SK-N-SH treated with all-trans-retinoic acid at 6 μM for 48 hours (cell line): ENCODE results near the gene GPR137B.

Experiments
- ATAC-seq: fragments of 200-7000 bp; cut with Tn5 transposase; 3 replicates; pipeline ENCODE4 v1.9.1; 2020; ENCODE audit warnings: mild to moderate bottlenecking, moderate library complexity
- ARNTL ChIP-seq: fragments of 450-650 bp; formaldehyde crosslinking; IDR thresholded peaks from 2 replicates; pipeline ENCODE4 v1.5.0; 2020; ENCODE audit warnings: low read depth, mild to moderate bottlenecking, moderate library complexity, borderline replicate concordance
- BACH2 ChIP-seq: fragments of 250-450 bp; sonication (Bioruptor Pico); IDR thresholded peaks from 2 replicates; pipeline ENCODE4 v1.9.0; 2021; ENCODE audit warnings: mild to moderate bottlenecking, borderline replicate concordance
- CSDC2 ChIP-seq: fragments of 250-450 bp; sonication (Bioruptor Pico); IDR thresholded peaks from 2 replicates; pipeline ENCODE4 v1.5.0; 2020; ENCODE audit warnings: mild to moderate bottlenecking, moderate library complexity
- ESRRG ChIP-seq: fragments of 250-450 bp; sonication (Bioruptor Pico); IDR thresholded peaks from 2 replicates; pipeline ENCODE4 v1.6.1; 2021; ENCODE audit warnings: mild to moderate bottlenecking
- GLIS3 ChIP-seq: fragments of 250-450 bp; sonication (Bioruptor Pico); IDR thresholded peaks from 2 replicates; pipeline ENCODE4 v1.5.0; 2020; ENCODE audit warnings: mild to moderate bottlenecking, moderate library complexity
- ISL1 ChIP-seq: fragments of 250-450 bp; sonication (Bioruptor Pico); IDR thresholded peaks from 2 replicates; pipeline ENCODE4 v2.1.2; 2022; ENCODE audit warnings: mild to moderate bottlenecking, moderate library complexity
- OSR1 ChIP-seq: fragments of 250-450 bp; sonication (Bioruptor Pico); IDR thresholded peaks from 2 replicates; pipeline ENCODE4 v1.8.0; 2022; ENCODE audit warnings: moderate library complexity, mild to moderate bottlenecking, inconsistent platforms
- PPARA ChIP-seq: fragments of 250-450 bp; sonication (Bioruptor Pico); IDR thresholded peaks from 2 replicates; pipeline ENCODE4 v1.5.0; 2020; ENCODE audit warnings: mild to moderate bottlenecking, borderline replicate concordance
- RARB ChIP-seq: fragments of 250-450 bp; sonication (Bioruptor Pico); IDR thresholded peaks from 2 replicates; pipeline ENCODE4 v1.8.0; 2021; ENCODE audit warnings: mild to moderate bottlenecking, moderate library complexity
- TCF4 ChIP-seq: fragments of 250-450 bp; sonication (Bioruptor Pico); IDR thresholded peaks from 2 replicates; pipeline ENCODE4 v1.8.0; 2021; ENCODE audit warnings: mild to moderate bottlenecking, moderate library complexity, borderline replicate concordance
- ZC3H10 ChIP-seq: fragments of 250-450 bp; sonication (Bioruptor Pico); IDR thresholded peaks from 2 replicates; pipeline ENCODE4 v1.5.1; 2021; ENCODE audit warnings: mild to moderate bottlenecking, moderate library complexity
- ZFP3 ChIP-seq: fragments of 250-450 bp; sonication (Bioruptor Pico); IDR thresholded peaks from 2 replicates; pipeline ENCODE4 v1.5.0; 2020; ENCODE audit warnings: mild to moderate bottlenecking, moderate library complexity
- ZNF565 ChIP-seq: fragments of 450-650 bp; formaldehyde crosslinking; conservative IDR thresholded peaks from 2 replicates; pipeline ENCODE4 v1.5.0; 2020; ENCODE audit warnings: low read depth, mild to moderate bottlenecking, moderate library complexity
- ZNF70 ChIP-seq: fragments of 450-650 bp; formaldehyde crosslinking; IDR thresholded peaks from 2 replicates; pipeline ENCODE4 v1.5.0; 2020; ENCODE audit warnings: mild to moderate bottlenecking, moderate library complexity
- ZNF8 ChIP-seq: fragments of 450-650 bp; formaldehyde crosslinking; IDR thresholded peaks from 2 replicates; pipeline ENCODE4 v1.5.0; 2020; ENCODE audit warnings: mild to moderate bottlenecking, moderate library complexity
- TF ChIP-seq, protein P1 (sequence below): fragments of 250-450 bp; sonication (Bioruptor Pico); IDR thresholded peaks from 2 replicates; pipeline ENCODE4 v1.5.1; 2020; ENCODE audit warnings: low read depth, mild to moderate bottlenecking, moderate library complexity
- TF ChIP-seq, protein P2 (sequence below): fragments of 250-450 bp; sonication (Bioruptor Pico); IDR thresholded peaks from 2 replicates; pipeline ENCODE4 v1.8.0; 2020; ENCODE audit warnings: mild to moderate bottlenecking, moderate library complexity, borderline replicate concordance
- TF ChIP-seq, protein P3 (sequence below): fragments of 250-450 bp; sonication (Bioruptor Pico); IDR thresholded peaks from 2 replicates; pipeline ENCODE4 v1.8.0; 2021; ENCODE audit warnings: low read depth, mild to moderate bottlenecking, moderate library complexity, borderline replicate concordance
- TF ChIP-seq, protein P4 (sequence below): fragments of 250-450 bp; sonication (Bioruptor Pico); IDR thresholded peaks from 2 replicates; pipeline ENCODE4 v1.5.0; 2020; ENCODE audit warnings: mild to moderate bottlenecking, moderate library complexity

GPR137B gene

DNA sequence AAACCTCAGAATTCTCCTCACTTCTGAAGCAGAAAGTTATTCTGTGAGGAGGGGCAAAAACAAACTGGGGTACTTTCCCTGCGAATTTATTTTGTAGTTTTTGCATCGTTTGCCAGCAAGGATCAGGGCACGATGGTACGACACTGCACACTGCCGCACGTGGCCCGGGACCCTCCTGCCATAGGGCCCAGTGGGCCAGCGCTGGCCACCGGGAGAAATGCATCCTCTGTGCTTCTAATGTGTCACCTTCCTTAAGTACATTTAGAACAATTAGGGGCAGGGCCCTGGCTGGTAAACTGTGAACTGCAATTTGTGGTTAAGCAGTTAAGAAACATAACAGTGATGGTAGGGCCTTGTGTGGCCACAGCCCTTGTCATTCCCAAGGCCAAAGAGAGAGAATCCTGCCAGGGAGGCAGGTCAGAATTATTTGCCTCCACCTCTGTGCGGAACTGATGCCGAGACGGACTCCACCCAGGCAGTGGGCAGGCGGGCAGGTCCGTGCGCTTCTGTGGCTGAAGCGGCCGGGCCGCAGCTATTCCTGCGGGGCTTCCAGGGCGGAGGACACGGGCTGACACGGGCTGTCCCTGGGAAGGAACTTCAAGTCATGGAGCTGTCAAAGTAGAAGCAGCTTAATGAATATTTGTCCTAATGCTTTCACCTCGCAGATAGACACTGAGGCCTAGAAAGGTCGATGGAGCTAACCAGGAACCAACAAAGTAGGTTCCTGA lies 12.5 kb downstream of the GPR137B start:
- no peak for ATAC-seq
- TF ChIP-seq ZC3H10 = no peak
- no peak for TF ChIP-seq RARB (CRISPR knock-in tag)
- no peak for TF ChIP-seq ISL1
- no peak for TF ChIP-seq OSR1 (CRISPR knock-in tag)
- no peak for TF ChIP-seq ESRRG
- TF ChIP-seq, protein P1, sequence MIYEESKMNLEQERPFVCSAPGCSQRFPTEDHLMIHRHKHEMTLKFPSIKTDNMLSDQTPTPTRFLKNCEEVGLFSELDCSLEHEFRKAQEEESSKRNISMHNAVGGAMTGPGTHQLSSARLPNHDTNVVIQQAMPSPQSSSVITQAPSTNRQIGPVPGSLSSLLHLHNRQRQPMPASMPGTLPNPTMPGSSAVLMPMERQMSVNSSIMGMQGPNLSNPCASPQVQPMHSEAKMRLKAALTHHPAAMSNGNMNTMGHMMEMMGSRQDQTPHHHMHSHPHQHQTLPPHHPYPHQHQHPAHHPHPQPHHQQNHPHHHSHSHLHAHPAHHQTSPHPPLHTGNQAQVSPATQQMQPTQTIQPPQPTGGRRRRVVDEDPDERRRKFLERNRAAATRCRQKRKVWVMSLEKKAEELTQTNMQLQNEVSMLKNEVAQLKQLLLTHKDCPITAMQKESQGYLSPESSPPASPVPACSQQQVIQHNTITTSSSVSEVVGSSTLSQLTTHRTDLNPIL = no peak
- TF ChIP-seq GLIS3 (CRISPR knock-in tag) = no peak
- TF ChIP-seq, all 23 proteins: peak for 0

DNA sequence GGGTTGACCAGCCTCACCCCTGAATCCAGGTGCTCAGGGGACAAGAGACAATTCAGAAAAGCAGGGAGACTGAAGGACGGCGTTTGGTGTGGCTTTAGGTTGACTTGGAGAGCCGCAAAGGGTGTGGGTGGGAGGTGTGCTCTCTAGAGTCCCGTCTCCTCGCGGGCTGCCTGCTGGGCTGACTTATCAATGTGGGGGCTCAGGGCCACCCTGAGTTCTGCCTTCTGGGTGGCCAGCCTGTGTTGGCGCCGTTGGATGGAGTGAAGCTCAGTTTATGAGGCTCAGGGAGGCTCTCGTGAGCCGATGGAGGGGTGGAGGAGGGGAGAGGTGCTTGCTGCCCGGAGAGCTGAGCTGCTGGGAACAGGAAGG lies 13.0 kb downstream of the GPR137B start:
- TF ChIP-seq ZFP3 (no peak), OSR1 (CRISPR knock-in tag) (no peak), ESRRG (no peak), ZNF8 (CRISPR knock-in tag) (no peak), PPARA (no peak), ARNTL (no peak), ZNF565 (CRISPR knock-in tag) (no peak), ISL1 (no peak), ZNF70 (no peak), CSDC2 (CRISPR knock-in tag) (no peak)
- TF ChIP-seq, protein P2, sequence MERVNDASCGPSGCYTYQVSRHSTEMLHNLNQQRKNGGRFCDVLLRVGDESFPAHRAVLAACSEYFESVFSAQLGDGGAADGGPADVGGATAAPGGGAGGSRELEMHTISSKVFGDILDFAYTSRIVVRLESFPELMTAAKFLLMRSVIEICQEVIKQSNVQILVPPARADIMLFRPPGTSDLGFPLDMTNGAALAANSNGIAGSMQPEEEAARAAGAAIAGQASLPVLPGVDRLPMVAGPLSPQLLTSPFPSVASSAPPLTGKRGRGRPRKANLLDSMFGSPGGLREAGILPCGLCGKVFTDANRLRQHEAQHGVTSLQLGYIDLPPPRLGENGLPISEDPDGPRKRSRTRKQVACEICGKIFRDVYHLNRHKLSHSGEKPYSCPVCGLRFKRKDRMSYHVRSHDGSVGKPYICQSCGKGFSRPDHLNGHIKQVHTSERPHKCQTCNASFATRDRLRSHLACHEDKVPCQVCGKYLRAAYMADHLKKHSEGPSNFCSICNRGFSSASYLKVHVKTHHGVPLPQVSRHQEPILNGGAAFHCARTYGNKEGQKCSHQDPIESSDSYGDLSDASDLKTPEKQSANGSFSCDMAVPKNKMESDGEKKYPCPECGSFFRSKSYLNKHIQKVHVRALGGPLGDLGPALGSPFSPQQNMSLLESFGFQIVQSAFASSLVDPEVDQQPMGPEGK (CRISPR knock-in tag) = no peak
- TF ChIP-seq, protein P3, sequence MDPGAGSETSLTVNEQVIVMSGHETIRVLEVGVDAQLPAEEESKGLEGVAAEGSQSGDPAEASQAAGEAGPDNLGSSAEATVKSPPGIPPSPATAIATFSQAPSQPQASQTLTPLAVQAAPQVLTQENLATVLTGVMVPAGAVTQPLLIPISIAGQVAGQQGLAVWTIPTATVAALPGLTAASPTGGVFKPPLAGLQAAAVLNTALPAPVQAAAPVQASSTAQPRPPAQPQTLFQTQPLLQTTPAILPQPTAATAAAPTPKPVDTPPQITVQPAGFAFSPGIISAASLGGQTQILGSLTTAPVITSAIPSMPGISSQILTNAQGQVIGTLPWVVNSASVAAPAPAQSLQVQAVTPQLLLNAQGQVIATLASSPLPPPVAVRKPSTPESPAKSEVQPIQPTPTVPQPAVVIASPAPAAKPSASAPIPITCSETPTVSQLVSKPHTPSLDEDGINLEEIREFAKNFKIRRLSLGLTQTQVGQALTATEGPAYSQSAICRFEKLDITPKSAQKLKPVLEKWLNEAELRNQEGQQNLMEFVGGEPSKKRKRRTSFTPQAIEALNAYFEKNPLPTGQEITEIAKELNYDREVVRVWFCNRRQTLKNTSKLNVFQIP (CRISPR knock-in tag) = no peak
- TF ChIP-seq, protein P1 = no peak
- TF ChIP-seq, protein P4, sequence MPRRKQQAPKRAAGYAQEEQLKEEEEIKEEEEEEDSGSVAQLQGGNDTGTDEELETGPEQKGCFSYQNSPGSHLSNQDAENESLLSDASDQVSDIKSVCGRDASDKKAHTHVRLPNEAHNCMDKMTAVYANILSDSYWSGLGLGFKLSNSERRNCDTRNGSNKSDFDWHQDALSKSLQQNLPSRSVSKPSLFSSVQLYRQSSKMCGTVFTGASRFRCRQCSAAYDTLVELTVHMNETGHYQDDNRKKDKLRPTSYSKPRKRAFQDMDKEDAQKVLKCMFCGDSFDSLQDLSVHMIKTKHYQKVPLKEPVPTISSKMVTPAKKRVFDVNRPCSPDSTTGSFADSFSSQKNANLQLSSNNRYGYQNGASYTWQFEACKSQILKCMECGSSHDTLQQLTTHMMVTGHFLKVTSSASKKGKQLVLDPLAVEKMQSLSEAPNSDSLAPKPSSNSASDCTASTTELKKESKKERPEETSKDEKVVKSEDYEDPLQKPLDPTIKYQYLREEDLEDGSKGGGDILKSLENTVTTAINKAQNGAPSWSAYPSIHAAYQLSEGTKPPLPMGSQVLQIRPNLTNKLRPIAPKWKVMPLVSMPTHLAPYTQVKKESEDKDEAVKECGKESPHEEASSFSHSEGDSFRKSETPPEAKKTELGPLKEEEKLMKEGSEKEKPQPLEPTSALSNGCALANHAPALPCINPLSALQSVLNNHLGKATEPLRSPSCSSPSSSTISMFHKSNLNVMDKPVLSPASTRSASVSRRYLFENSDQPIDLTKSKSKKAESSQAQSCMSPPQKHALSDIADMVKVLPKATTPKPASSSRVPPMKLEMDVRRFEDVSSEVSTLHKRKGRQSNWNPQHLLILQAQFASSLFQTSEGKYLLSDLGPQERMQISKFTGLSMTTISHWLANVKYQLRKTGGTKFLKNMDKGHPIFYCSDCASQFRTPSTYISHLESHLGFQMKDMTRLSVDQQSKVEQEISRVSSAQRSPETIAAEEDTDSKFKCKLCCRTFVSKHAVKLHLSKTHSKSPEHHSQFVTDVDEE = no peak

DNA sequence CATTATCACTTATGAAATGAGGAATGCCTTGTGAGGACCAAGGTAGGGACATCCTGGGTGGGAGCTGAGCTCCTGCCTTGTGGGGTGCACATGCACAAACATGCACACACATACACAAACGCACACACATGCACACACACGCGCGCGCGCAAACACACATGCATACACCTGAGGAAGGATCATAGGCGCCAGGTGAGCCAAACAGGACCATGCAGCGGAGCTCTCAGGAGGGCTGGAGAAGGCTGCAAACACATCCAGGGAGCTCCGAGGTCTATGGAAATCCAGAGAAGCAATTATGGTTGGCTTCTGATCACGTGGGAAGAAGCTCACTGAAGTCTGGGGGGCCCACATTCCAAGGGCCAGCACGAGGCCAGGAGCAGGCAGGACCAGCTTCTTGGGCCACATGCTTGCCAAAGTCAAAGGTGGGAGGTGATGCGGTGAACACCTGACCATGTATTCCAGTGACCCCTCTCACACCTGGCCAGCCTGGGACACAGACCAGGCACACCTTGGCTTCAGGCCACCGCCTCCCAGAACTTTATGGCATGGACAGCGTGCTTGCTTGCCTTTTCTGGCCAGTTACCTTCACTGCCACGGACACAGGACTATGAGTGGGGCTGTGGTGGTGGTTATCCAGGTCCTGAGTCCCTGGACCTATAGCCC lies 13.6 kb downstream of the GPR137B start:
- ATAC-seq = no peak
- TF ChIP-seq TCF4 (CRISPR knock-in tag) = no peak
- TF ChIP-seq, protein P2 (CRISPR knock-in tag) = no peak
- TF ChIP-seq, protein P1 = no peak
- TF ChIP-seq, protein P4 = no peak
- no peak for TF ChIP-seq ZFP3
- no peak for TF ChIP-seq ZNF565 (CRISPR knock-in tag)
- no peak for TF ChIP-seq OSR1 (CRISPR knock-in tag)
- no peak for TF ChIP-seq ZC3H10
- TF ChIP-seq RARB (CRISPR knock-in tag) = no peak
- TF ChIP-seq BACH2 (CRISPR knock-in tag) = no peak
- no peak for TF ChIP-seq GLIS3 (CRISPR knock-in tag)

More for the DNA sequence above, 13.0 kb downstream of the GPR137B start:
- ATAC-seq = no peak
